K562 (cell line): ENCODE measurements around the gene IL17F.

Experiments used
- PRPF4 ChIP-seq: fragments of 200-400 bp; formaldehyde crosslinking; IDR thresholded peaks from one replicate; pipeline ENCODE4 v1.6.1; 2017; ENCODE audit warnings: low read length, low read depth, mild to moderate bottlenecking; ENCODE audit not compliant: insufficient read depth, poor library complexity, severe bottlenecking
- ZFX ChIP-seq: sonication (generic); formaldehyde crosslinking; IDR thresholded peaks from 2 replicates; pipeline ENCODE4 v1.8.0; 2022; ENCODE audit warnings: mild to moderate bottlenecking, missing genetic modification reagents, moderate library complexity

- TF ChIP-seq ZFX (CRISPR knock-in tag) (no peak), PRPF4 (no peak)
Measured at GRCh38 chr6:52288841-52289240, 44.5 kb upstream of the IL17F start.
